Vagina (tissue), 2 donors: ENCODE data around the gene DAB2IP. TPM values are rescaled to one million over a fixed set of nuclear protein-coding genes. Genes with fewer than 3 reads are reported as not detected.
"Not testable (repeated sequence)": the region's sequence is repeated elsewhere in the genome, so short reads cannot be mapped to it uniquely, and the experiment has no call there.

Source experiments
- DNase-seq, 2 donors: peaks; one replicate each; pipeline ENCODE4 v3.0.0-alpha.2; 2017; ENCODE audit errors: extremely low spot score in 2 of 2
- H3K27ac ChIP-seq: fragments of 200-600 bp; sonication (generic); one replicate; pipeline ENCODE4 v1.5.1; 2019
- H3K27me3 ChIP-seq: fragments of 200-600 bp; sonication (generic); one replicate; pipeline ENCODE4 v1.5.1; 2019
- H3K36me3 ChIP-seq, 2 donors: fragments of 200-600 bp; sonication (generic); one replicate each; pipeline ENCODE4 v1.5.1; 2017 to 2019
- H3K4me1 ChIP-seq: fragments of 200-600 bp; sonication (generic); one replicate; pipeline ENCODE4 v1.5.1; 2019
- H3K4me3 ChIP-seq, 2 donors: fragments of 200-600 bp; sonication (generic); 1 replicate in 1 of 2; 2 replicates in 1 of 2; pipeline ENCODE4 v1.5.1; 2016 to 2019
- H3K9me3 ChIP-seq: fragments of 200-600 bp; sonication (generic); one replicate; pipeline ENCODE4 v1.5.1; 2019
- POLR2A ChIP-seq, 2 donors: fragments of 450-650 bp; IDR thresholded peaks; one replicate each; pipeline ENCODE4 v1.6.1; 2017; ENCODE audit warnings: antibody characterized with exemption in 2 of 2, mild to moderate bottlenecking in 2 of 2, moderate library complexity in 2 of 2
- POLR2AphosphoS5 ChIP-seq, 2 donors: sonication (generic); formaldehyde crosslinking; IDR thresholded peaks; one replicate each; pipeline ENCODE4 v1.9.0; 2017; ENCODE audit warnings: antibody characterized with exemption in 2 of 2, mild to moderate bottlenecking in 2 of 2, low read depth in 1 of 2; ENCODE audit not compliant: insufficient read depth in 1 of 2
- intact Hi-C: fragments of 100-400 bp; cut with DNase I; formaldehyde crosslinking; loops from one replicate; pipeline ENCODE4 v1.15.1; 2023
- total RNA-seq: library from RNA; depleted of rRNA; stranded (reverse); fragments of >200 nt; gene quantifications from one replicate; pipeline ENCODE4 v1.2.3, GENCODE V29; 2016
- TF ChIP-seq, protein P1 (sequence below), 3 experiments: fragments of 450-650 bp in 2 of 3; fragments of 200-600 bp in 1 of 3; sonication (generic) in 1 of 3; IDR thresholded peaks; one replicate each; pipeline ENCODE4 v1.5.1; 2017 to 2019; ENCODE audit warnings: antibody characterized with exemption in 3 of 3, mild to moderate bottlenecking in 2 of 3, moderate library complexity in 2 of 3

DAB2IP gene
- total RNA-seq, 1 donor from 2014 or later, result 38.8 TPM

DNA sequence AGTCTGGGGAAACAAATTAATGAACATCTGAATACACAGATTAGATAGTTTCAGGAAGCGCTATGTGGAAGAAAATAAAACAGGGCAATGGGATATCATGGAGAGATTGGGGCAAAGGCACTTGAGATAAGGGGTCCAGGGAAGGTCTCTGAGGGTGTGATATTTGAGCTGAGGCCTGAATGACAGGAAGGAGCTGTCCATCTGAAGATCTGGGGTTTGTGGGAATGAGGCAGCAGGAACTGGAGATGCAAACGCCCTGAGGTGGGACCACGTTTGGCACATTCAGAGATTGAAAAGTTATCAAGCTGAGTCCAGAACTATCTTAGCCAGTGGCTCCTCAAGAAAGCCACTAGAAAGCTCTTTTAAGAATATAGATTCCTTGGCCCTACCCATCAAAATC is 8.7 kb upstream of the DAB2IP start:
- no peak for DNase-seq
- Histone ChIP-seq H3K36me3 (no peaks in the 10 kb centered on the region), H3K4me1 (peaks cover 15% of the 10 kb centered on the region), H3K9me3 (no peaks in the 10 kb centered on the region), H3K27me3 (no peaks in the 10 kb centered on the region), H3K4me3 (no peak overlapping the region), H3K27ac (no peak overlapping the region)
- TF ChIP-seq POLR2A (IDR thresholded peaks at IDR 0.05) (no peak), POLR2AphosphoS5 (IDR thresholded peaks at IDR 0.05; ENCODE audit: insufficient read depth in 1 of 2, low read depth in 1 of 2) (no peak)
- TF ChIP-seq, protein P1, sequence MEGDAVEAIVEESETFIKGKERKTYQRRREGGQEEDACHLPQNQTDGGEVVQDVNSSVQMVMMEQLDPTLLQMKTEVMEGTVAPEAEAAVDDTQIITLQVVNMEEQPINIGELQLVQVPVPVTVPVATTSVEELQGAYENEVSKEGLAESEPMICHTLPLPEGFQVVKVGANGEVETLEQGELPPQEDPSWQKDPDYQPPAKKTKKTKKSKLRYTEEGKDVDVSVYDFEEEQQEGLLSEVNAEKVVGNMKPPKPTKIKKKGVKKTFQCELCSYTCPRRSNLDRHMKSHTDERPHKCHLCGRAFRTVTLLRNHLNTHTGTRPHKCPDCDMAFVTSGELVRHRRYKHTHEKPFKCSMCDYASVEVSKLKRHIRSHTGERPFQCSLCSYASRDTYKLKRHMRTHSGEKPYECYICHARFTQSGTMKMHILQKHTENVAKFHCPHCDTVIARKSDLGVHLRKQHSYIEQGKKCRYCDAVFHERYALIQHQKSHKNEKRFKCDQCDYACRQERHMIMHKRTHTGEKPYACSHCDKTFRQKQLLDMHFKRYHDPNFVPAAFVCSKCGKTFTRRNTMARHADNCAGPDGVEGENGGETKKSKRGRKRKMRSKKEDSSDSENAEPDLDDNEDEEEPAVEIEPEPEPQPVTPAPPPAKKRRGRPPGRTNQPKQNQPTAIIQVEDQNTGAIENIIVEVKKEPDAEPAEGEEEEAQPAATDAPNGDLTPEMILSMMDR (IDR thresholded peaks at IDR 0.05), result no peak
- intact Hi-C loops, result no loop called here

DNA sequence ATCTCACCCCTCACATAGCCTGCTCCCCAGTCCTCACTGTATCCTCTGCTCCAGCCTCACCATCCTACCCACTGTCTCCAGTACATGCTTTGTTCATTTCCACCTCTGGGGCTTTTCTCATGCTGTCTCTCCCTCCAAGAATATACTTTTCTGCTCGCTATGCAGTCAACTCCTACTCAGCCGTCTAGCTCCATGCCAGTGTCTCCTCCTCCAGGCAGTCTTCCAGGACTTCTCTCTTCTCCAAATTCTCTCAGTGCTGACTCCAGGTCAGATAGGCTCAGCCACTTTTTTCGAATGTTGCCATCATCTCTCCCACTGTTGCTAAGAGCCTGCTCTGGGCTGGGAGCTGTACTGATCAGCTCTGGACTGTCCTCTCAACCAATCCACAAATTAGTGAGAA is 8.0 kb upstream of the DAB2IP start:
- H3K27me3 ChIP-seq, result no peaks in the 10 kb centered on the region
- no peak overlapping the region for H3K4me3 ChIP-seq
- H3K9me3 ChIP-seq, result no peaks in the 10 kb centered on the region
- H3K36me3 ChIP-seq, result no peaks in the 10 kb centered on the region
- no peak overlapping the region for H3K27ac ChIP-seq
- no peak for DNase-seq
- peaks cover 8% of the 10 kb centered on the region for H3K4me1 ChIP-seq
- intact Hi-C loops, result no loop called here
- TF ChIP-seq POLR2A (IDR thresholded peaks at IDR 0.05), result no peak
- TF ChIP-seq, protein P1 (IDR thresholded peaks at IDR 0.05), result no peak
- TF ChIP-seq POLR2AphosphoS5 (IDR thresholded peaks at IDR 0.05; ENCODE audit: insufficient read depth in 1 of 2, low read depth in 1 of 2), result no peak

DNA sequence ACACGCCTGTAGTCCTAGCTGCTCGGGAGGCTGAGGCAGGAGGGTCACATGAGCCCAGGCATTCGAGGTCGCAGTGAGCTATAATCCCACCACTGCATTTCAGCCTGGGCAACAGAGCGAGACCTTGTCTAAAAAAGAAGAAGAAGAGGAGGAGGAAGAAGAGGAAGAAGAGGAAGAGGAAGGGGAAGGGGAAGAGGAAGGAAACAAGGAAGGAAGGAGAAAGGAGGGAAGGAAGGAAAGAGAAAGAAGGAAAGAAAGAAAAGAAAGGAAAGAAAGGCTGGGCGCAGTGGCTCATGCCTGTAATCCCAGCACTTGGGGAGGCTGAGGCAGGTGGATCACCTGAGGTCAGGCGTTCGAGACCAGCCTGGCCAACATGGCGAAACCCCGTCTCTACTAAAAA is 7.4 kb upstream of the DAB2IP start:
- H3K27me3 ChIP-seq, H3K36me3 ChIP-seq, H3K4me3 ChIP-seq, H3K9me3 ChIP-seq, H3K27ac ChIP-seq, H3K4me1 ChIP-seq, intact Hi-C loops, DNase-seq: not testable (repeated sequence)

DNA sequence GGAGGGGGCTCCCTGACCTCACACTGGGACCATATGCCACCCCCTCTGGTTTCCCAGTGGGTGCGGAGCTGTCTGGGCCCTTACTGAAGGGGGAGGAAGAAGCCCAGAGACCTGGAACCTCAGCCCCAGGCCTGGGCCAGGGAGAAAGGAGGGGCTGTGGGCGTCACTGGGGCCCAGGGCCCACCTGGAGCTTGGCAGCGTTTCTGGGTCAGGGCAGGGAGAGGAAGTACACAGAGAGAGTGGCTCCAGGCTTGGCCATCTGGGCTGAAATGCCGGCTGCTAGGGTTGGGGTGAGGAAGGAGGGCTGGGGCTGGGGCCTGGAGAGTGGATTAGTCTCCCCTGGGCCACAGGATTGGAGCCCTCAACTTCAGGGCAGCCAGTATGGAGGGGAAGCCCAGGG is 6.4 kb upstream of the DAB2IP start:
- TF ChIP-seq POLR2A (IDR thresholded peaks at IDR 0.05) (no peak), POLR2AphosphoS5 (IDR thresholded peaks at IDR 0.05; ENCODE audit: insufficient read depth in 1 of 2, low read depth in 1 of 2) (no peak)
- Histone ChIP-seq H3K36me3 (no peaks in the 10 kb centered on the region), H3K27ac (no peak overlapping the region), H3K4me3 (no peak overlapping the region), H3K4me1 (peaks cover 10% of the 10 kb centered on the region), H3K27me3 (no peaks in the 10 kb centered on the region), H3K9me3 (no peaks in the 10 kb centered on the region)
- no peak for DNase-seq
- intact Hi-C loops, result no loop called here

DNA sequence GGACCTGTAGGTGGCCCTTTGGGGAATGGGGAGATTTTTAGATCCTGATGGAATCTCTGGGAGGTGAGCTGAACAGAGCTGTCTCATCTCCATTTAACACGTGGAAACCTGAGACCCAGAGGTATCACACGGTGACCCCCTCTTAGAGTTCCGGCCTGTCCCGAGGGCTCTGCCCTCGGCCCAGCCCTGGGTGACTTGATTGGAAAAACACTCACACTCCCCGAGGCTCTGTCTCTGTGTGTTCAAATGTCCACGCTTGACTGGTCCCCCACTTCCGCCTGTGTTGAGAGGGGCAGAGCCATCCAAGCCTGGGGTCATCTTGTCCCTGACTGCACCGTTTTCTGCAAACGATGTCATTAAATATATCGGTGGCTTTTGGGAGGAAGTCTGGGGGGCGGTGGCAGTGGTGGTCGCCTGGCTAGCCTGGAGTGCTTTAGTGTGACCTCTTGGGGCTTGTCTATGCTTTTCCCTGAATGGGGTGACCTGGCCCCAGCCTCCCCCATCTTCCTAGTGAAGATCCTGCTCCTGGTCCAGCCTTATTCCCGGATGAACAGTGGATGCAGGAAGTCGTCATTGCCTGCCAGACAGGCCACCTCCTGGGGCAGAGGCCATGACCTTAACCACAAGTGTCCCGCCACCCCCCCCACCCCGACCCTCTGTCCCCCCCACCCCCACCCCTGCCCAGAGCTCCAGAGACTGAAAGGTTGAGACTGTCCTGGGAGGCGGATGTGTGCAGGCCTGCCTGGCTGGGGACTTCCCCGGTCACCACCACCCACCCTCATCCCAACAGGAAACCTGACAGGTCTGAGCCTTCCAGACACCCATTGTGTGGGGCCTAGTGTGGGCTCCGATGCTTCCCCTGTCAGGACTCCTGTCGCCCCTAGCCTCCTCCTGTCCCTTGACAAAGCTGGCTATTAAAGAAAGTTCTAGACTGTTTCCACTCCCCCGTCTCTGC is 5.3 kb upstream of the DAB2IP start:
- intact Hi-C loops, result no loop called here
- no peaks in the 10 kb centered on the region for H3K36me3 ChIP-seq
- no peaks in the 10 kb centered on the region for H3K27me3 ChIP-seq
- no peak for TF ChIP-seq POLR2AphosphoS5 (IDR thresholded peaks at IDR 0.05; ENCODE audit: insufficient read depth in 1 of 2, low read depth in 1 of 2)
- TF ChIP-seq, protein P1 (IDR thresholded peaks at IDR 0.05), result no peak
- H3K9me3 ChIP-seq, result no peaks in the 10 kb centered on the region
- no peak for DNase-seq
- no peak overlapping the region for H3K4me3 ChIP-seq
- H3K4me1 ChIP-seq, result peaks cover 15% of the 10 kb centered on the region
- no peak overlapping the region for H3K27ac ChIP-seq

DNA sequence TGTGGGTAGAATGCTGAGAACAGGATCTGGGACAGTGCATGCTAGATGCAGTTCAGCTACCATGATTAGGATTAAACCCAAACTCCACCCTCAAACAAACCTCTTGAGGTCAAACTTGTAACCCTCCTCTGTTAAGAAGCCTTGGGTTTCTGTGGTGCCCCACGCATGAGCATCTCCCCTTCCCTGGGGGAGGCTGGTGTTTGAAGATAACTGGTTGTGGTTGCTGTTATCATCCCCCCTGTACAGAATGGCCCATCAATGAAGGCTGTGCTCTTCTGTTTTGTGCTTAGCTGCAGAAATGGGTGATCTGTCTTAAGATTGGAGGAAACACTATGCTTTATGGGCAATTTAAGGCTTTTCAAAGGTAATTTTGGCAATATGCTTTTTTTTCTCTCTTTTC is 4.4 kb upstream of the DAB2IP start:
- Histone ChIP-seq H3K9me3 (no peaks in the 10 kb centered on the region), H3K27ac (no peak overlapping the region), H3K27me3 (no peaks in the 10 kb centered on the region), H3K4me3 (no peak overlapping the region), H3K4me1 (peaks cover 22% of the 10 kb centered on the region), H3K36me3 (no peaks in the 10 kb centered on the region)
- no peak for DNase-seq
- intact Hi-C loops, result no loop called here
- TF ChIP-seq, protein P1 (IDR thresholded peaks at IDR 0.05), result no peak
- no peak for TF ChIP-seq POLR2AphosphoS5 (IDR thresholded peaks at IDR 0.05; ENCODE audit: insufficient read depth in 1 of 2, low read depth in 1 of 2)
- no peak for TF ChIP-seq POLR2A (IDR thresholded peaks at IDR 0.05)
